Activated CD8-positive, alpha-beta memory T cell treated with anti-CD3 and anti-CD28 coated beads, Interleukin-2, amount 50 U/mL, for 24 hours (primary cell): ENCODE results near the gene AXIN1.

Experiments
- DNase-seq: peaks from one replicate; pipeline ENCODE4 v3.0.0-alpha.2; 2020; ENCODE audit errors: extremely low read depth

Gene AXIN1

GRCh38 chr16:283033-283805 lies 69.3 kb downstream of the AXIN1 start, which contains the start of gene PDIA2:
Gene PDIA2 (plus strand): TSS chr16:283164. CDS start chr16:283170, 6 bp downstream.
- no peak for DNase-seq

- DNase-seq = no peak
These were observed 70.0 kb downstream of the AXIN1 start for GRCh38 chr16:282491-282890.

GRCh38 chr16:281660-282255 lies 70.8 kb downstream of the AXIN1 start:
- no peak for DNase-seq

- no peak for DNase-seq
These were observed 71.4 kb downstream of the AXIN1 start for GRCh38 chr16:280991-281659.

GRCh38 chr16:280552-280951 lies 72.0 kb downstream of the AXIN1 start, which contains the start of gene ARHGDIG:
Gene ARHGDIG (plus strand): TSS chr16:280591. CDS start chr16:280681, 90 bp downstream.
- DNase-seq = no peak

GRCh38 chr16:280005-280460 lies 72.5 kb downstream of the AXIN1 start:
- DNase-seq = no peak

- DNase-seq = no peak
These were observed 73.0 kb downstream of the AXIN1 start for GRCh38 chr16:279531-279930.

GRCh38 chr16:278863-279366 lies 73.6 kb downstream of the AXIN1 start:
- DNase-seq = no peak

GRCh38 chr16:276426-277077 lies 76.0 kb downstream of the AXIN1 start:
- DNase-seq = no peak

- DNase-seq = no peak
These were observed 76.7 kb downstream of the AXIN1 start, which contains the start of gene RGS11 for GRCh38 chr16:275786-276232. Gene RGS11 (minus strand): TSS chr16:275944. CDS start chr16:275911, 33 bp downstream.

GRCh38 chr16:275041-275641 lies 77.4 kb downstream of the AXIN1 start:
- DNase-seq = no peak

GRCh38 chr16:273547-274421 lies 78.7 kb downstream of the AXIN1 start:
- DNase-seq = no peak

- DNase-seq = no peak
These were observed 79.6 kb downstream of the AXIN1 start for GRCh38 chr16:272633-273546.

GRCh38 chr16:270381-271255 lies 81.9 kb downstream of the AXIN1 start:
- no peak for DNase-seq

GRCh38 chr16:269061-269796 lies 83.3 kb downstream of the AXIN1 start:
- no peak for DNase-seq

- no peak for DNase-seq
These were observed 84.1 kb downstream of the AXIN1 start for GRCh38 chr16:268141-269053.
